Glutamatergic neuron (in vitro differentiated cells): ENCODE results near the gene ANO1. TPM values are rescaled to one million over a fixed set of nuclear protein-coding genes. Genes with fewer than 3 reads are reported as not detected.

Experiments
- DNase-seq: peaks from one replicate; pipeline ENCODE4 v3.0.0; 2022
- H3K27ac Mint-ChIP-seq: one replicate; pipeline ENCODE4 v1.8.0; 2020; ENCODE audit warnings: mild to moderate bottlenecking, mixed read lengths, inconsistent platforms; ENCODE audit not compliant: unreplicated experiment
- H3K27me3 Mint-ChIP-seq: one replicate; pipeline ENCODE4 v1.8.0; 2020; ENCODE audit warnings: mild to moderate bottlenecking, moderate library complexity, mixed read lengths, inconsistent platforms; ENCODE audit not compliant: unreplicated experiment
- H3K36me3 Mint-ChIP-seq: one replicate; pipeline ENCODE4 v1.8.0; 2020; ENCODE audit warnings: mild to moderate bottlenecking, mixed read lengths, inconsistent platforms; ENCODE audit not compliant: unreplicated experiment
- H3K4me1 Mint-ChIP-seq: one replicate; pipeline ENCODE4 v1.8.0; 2020; ENCODE audit warnings: mild to moderate bottlenecking, low read depth, mixed read lengths, inconsistent platforms; ENCODE audit not compliant: unreplicated experiment
- H3K4me3 Mint-ChIP-seq: one replicate; pipeline ENCODE4 v1.8.0; 2020; ENCODE audit warnings: mild to moderate bottlenecking, mixed read lengths, inconsistent platforms; ENCODE audit not compliant: unreplicated experiment
- H3K9me3 Mint-ChIP-seq: one replicate; pipeline ENCODE4 v1.8.0; 2020; ENCODE audit warnings: mild to moderate bottlenecking, moderate library complexity, mixed read lengths, inconsistent platforms; ENCODE audit not compliant: unreplicated experiment
- total RNA-seq: library from RNA; stranded (reverse); fragmentation: NEBNext Ultra II Directional; extraction: Animal tissue kit (Norgen Biotek cat#: 25700); gene quantifications from one replicate; pipeline ENCODE4 v1.2.1, GENCODE V29; 2021; ENCODE audit not compliant: unreplicated experiment
- TF ChIP-seq, protein P1 (sequence below): fragments of 200-600 bp; sonication (generic); IDR thresholded peaks from one replicate; pipeline ENCODE4 v1.5.0; 2021; ENCODE audit not compliant: partially characterized antibody, unreplicated experiment

ANO1 gene
- total RNA-seq, 1 donor from 2014 or later: not detected

DNA sequence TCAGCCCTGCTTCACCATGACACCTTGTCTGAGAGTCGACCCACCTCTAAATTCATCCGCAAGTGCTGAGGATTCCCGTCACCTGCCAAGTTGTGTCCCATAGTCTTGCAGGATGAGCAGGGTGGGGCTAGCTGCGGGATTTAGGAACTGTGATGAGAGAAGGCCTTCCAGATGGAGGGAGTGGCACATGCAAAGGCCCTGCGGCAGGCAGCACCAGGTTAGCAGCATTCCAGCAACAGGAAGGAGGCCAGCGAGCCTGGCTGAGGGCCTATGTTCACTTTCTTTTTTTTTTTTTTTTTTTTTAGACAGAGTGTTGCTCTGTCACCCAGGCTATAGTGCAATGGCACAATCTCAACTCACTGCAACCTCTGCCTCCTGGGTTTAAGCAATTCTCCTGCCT, 31.8 kb downstream of the ANO1 start:
- Mint-ChIP-seq H3K4me3 (no peak overlapping the region), H3K27me3 (peaks cover 23% of the 10 kb centered on the region), H3K4me1 (peaks cover 16% of the 10 kb centered on the region)

DNA sequence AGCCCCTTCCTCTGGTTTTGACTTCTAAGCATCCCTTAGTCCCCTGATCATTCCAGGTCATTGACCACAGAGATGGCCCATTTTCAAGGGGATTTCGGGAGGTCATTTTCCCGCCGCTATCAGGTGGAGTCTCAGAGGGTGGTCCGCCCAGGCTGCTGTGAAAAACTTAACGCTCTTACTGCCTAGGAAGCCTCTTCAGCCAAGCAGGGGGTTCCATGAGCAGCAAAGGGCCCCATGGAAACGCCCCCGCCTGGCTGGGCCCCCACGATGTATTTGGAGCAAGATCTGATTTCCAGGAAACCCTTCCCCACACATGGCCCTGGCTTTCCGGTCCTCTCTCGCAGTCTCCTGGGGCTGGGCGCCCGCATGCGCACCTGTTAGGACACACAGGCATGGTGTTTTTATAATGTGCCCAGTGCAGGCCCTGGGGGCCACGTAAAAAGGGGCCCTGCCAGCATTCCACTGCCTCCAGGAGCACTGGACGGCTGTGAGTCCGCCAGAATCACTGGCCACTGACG, 32.5 kb downstream of the ANO1 start:
- Mint-ChIP-seq H3K27ac (no peak overlapping the region), H3K4me3 (no peak overlapping the region), H3K27me3 (peaks cover 24% of the 10 kb centered on the region), H3K4me1 (peaks cover 14% of the 10 kb centered on the region), H3K9me3 (peaks cover 4% of the 10 kb centered on the region), H3K36me3 (no peaks in the 10 kb centered on the region)
- TF ChIP-seq, protein P1, sequence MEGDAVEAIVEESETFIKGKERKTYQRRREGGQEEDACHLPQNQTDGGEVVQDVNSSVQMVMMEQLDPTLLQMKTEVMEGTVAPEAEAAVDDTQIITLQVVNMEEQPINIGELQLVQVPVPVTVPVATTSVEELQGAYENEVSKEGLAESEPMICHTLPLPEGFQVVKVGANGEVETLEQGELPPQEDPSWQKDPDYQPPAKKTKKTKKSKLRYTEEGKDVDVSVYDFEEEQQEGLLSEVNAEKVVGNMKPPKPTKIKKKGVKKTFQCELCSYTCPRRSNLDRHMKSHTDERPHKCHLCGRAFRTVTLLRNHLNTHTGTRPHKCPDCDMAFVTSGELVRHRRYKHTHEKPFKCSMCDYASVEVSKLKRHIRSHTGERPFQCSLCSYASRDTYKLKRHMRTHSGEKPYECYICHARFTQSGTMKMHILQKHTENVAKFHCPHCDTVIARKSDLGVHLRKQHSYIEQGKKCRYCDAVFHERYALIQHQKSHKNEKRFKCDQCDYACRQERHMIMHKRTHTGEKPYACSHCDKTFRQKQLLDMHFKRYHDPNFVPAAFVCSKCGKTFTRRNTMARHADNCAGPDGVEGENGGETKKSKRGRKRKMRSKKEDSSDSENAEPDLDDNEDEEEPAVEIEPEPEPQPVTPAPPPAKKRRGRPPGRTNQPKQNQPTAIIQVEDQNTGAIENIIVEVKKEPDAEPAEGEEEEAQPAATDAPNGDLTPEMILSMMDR: no peak
- DNase-seq: no peak

More for the DNA sequence above, 31.8 kb downstream of the ANO1 start:
- no peaks in the 10 kb centered on the region for H3K36me3 Mint-ChIP-seq
- H3K27ac Mint-ChIP-seq: no peak overlapping the region
- no peak for DNase-seq
- TF ChIP-seq, protein P1: no peak
- H3K9me3 Mint-ChIP-seq: peaks cover 4% of the 10 kb centered on the region

DNA sequence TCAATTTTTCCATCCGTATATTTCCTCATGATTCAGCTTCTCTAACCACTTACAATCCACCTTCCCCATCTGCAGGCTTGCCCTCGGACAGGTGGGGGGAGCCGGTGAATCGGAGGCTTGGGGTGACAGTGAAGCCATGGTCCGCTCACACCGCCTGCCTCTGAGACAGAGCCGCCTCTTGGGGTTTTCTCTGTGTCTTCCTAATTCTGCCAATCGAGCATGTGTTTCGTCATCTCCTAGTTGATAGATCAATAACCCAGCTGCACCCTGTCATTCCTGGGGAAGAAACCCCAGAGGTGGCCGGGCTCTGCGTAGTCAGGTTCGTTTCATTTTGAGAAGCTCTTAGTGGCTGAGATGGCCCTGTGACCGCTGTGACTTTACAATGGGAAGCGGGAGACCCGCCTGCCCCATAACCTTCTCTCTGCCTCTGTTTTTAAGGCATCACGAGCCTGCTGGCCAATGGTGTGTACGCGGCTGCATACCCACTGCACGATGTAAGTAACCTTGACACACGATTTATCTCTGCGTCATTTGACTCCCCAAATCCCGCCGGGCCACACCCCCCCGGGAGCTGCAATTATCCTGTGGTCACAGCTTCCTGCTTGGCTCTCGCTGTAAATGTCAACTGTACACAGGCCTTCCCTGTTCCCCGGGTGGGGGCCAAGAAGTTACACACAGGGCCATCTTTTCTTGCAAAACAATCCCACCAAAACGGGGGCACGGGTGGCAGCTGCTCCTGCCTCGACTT, 33.3 kb downstream of the ANO1 start:
- TF ChIP-seq, protein P1: no peak
- no peak overlapping the region for H3K27ac Mint-ChIP-seq
- peak overlapping the region; percentile 26 for H3K4me3 Mint-ChIP-seq
- H3K36me3 Mint-ChIP-seq: no peaks in the 10 kb centered on the region
- peaks cover 4% of the 10 kb centered on the region for H3K9me3 Mint-ChIP-seq
- H3K27me3 Mint-ChIP-seq: peaks cover 19% of the 10 kb centered on the region
- peaks cover 10% of the 10 kb centered on the region for H3K4me1 Mint-ChIP-seq
- peak; percentile 38 for DNase-seq

DNA sequence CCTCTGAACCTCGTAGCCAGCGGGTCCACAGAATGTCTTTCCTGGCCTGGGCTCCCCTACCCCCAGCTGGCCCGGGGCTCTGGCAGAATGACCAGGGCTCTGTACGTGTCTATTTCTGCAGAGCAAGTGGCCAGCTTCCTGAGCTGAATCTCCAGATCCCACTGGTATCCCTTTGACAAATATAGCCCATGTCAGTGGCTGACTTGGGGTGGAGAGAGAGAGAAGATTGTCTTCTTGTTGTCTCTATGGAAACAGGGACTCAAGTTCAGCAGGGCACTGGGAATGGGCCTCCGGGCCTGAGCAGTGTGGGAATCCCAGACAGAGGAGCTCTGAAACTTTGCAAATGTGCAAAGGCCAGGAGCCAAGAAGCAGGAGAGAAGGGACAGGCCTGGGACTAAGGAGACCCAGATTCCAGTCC, 33.9 kb downstream of the ANO1 start:
- DNase-seq: no peak
- peaks cover 10% of the 10 kb centered on the region for H3K4me1 Mint-ChIP-seq
- TF ChIP-seq, protein P1: no peak
- H3K27ac Mint-ChIP-seq: no peak overlapping the region
- peaks cover 5% of the 10 kb centered on the region for H3K9me3 Mint-ChIP-seq
- H3K4me3 Mint-ChIP-seq: no peak overlapping the region
- peaks cover 17% of the 10 kb centered on the region for H3K27me3 Mint-ChIP-seq
- no peaks in the 10 kb centered on the region for H3K36me3 Mint-ChIP-seq

DNA sequence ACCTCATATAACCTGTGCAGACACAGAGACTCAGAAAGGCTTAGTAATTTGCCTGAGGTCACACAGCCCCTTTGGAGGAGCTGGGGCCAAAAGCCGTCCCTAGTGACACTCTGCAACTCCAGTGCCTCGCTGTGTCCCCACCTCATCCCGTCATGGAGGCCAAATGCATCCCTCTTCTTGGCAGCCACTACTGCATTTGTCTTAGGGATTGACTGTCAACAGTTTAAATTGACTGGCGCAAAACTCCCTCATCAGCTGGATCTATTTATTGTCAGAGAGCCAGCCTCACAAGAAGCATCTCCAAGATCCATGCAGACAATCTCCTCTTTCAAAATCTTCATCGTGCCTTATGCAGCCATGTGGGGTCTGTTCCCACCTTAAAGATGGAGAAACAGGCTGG, 35.7 kb downstream of the ANO1 start:
- Mint-ChIP-seq H3K4me1 (peaks cover 10% of the 10 kb centered on the region), H3K4me3 (no peak overlapping the region), H3K27me3 (peaks cover 12% of the 10 kb centered on the region), H3K9me3 (peaks cover 5% of the 10 kb centered on the region), H3K36me3 (no peaks in the 10 kb centered on the region), H3K27ac (no peak overlapping the region)
- TF ChIP-seq, protein P1: no peak
- DNase-seq: no peak
